NK-92 treated with Interleukin-12 subunit alpha and Interleukin-12 subunit beta, amount 100 ng/mL, for 24 hours (cell line): Measurements from ENCODE around the gene CCS.
"Not testable (repeated sequence)": the region's sequence is repeated elsewhere in the genome, so short reads cannot be mapped to it uniquely, and the experiment has no call there.

ENCODE experiments used
- DNase-seq: peaks from one replicate; lab custom pipeline; 2025; lab: John Stamatoyannopoulos, UW

CCS gene

DNA sequence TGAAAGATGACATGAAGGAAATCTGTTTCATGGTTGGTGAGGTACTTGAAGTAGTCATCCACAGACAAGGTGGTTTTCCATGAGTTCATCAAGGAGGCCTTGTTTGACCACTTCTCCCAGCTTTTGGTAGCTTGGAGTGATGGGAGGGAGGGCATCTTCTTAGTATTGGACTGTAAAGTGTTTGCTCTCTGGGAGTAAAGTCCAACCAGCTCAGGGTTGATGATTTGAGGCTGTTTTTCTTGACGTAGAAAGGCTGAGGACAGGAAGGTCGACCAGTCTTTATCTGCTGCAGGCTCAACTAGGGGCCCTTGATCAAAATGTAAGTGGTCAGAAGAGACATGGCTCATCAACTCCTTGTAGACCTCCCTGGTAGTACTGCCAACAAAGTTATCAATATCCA lies 1.8 kb upstream of the CCS start:
- no peak for DNase-seq

DNA sequence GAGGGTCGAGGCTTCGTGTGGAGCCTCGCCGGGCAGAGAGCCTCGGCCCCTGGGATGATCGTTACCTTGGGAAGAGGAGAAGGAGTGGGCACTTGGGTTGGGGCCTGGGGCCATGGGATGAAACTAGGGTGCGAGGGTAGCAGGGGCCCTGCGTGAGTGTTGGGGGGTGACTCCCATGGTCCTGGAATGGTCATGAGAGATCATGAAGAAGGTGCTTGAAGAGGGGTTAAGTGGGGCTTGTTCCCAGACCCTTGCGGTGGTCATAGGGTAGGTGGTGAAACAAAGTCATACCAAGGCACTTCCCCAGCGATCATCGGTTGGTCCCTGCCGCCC lies 284 bp downstream of the CCS start:
- peak; percentile 43 for DNase-seq

DNA sequence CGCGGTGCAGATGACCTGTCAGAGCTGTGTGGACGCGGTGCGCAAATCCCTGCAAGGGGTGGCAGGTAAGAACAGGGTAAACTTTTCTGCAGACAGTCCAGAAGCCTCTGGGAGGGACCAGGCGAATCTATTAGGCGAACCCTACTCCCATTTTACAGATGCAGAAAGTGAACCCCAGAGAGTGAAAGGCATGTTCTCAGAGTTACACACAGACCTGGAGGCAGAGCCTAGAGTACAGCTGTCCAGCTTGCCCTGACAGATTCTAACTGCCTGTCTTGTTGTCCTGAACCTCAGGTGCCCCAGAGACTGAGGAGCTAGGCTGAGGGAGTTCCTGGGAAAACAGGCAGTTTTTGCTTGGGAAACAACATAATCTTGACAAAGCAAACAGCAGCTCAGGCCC lies 665 bp downstream of the CCS start:
- no peak for DNase-seq

DNA sequence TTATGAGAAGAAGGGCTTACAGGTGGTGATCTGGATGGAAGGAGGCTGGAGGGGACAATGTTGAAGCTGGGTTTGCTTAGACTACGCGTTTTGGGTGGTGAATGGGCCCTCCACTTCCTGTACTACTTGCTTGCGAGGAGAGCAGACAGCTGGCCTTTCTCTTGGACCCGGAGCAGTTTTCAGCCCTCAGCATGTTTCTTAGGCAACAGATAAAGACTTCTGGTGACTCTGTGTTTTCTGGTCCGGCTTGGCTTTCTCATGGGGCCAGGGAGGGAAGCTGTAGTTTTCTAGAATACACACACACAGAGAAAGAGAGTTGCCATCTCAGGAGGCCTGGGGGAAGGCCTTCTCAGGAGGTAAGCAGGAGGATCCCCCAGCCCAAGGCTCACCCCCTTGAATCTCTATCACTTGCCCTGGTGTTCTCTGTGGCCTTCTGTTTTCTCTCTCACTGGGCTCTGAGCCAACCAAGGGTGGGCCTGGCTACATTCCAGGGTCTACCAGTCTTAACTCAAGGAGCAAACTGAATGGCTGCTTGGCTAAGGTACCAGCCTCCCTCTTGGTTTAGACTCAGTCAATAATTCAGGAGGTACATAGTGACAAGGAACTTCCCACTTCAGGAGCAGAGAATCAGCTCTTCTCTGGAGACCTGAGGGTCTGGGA lies 2.4 kb downstream of the CCS start:
- DNase-seq = no peak

DNA sequence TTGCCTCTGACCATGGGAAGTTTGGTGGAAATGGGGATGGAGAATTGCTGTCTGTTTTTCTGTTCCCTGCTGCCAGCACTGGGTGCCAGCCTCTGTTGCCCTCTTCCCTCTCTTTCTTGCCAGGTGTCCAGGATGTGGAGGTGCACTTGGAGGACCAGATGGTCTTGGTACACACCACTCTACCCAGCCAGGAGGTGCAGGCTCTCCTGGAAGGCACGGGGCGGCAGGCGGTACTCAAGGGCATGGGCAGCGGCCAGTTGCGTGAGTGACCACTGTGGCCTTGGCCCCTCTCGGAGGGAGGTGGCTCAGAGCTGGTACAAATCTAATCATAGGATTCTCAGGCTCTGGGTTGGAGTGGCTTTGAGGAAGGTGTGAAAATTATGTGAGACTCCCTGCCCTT lies 6.0 kb downstream of the CCS start:
- DNase-seq = no peak

DNA sequence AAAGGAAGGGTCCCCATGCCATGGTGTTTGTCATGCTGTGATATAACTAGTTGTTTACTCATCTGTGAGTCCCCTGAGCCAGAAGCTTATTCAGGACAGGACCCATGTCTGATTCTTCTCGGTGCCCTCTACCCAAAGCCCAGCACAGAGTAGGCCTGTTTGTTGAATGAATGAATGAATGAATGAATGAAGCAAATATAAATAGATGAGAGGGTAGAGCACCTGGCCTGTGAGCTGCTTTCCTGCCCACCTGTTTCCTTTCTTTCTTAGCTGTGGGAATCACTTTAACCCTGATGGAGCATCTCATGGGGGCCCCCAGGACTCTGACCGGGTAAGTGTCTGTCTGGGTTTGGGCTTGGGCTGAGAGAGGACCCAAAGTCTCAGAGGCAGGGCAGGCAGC lies 7.2 kb downstream of the CCS start:
- no peak for DNase-seq

DNA sequence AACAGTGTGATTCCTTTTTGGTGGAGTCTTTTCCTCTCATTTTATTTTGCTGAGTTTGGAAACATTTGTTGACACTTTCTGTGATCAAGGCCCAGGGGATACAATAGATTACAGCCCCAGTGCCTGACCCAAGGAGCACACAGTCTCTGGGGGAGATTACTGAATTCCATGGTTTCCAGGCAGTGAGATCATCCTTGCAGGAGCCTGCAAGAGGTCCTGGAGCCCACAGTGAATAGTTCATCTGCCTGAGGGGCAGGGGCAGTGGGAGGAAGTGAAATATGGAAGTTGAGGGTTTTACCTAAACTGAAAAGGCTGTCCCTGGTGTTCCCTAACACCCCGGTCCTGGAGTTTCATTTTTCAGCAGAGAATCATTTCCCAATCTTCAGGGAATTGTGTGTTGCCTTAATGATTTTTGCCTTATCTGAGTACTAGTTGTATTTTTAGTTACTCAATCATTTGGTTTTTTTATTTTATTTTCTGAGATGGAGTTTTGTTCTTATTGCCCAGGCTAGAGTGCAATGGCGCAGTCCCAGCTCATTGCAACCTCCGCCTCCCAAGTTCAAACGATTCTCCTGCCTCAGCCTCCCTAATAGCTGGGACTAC lies 7.7 kb downstream of the CCS start:
- DNase-seq = no peak

DNA sequence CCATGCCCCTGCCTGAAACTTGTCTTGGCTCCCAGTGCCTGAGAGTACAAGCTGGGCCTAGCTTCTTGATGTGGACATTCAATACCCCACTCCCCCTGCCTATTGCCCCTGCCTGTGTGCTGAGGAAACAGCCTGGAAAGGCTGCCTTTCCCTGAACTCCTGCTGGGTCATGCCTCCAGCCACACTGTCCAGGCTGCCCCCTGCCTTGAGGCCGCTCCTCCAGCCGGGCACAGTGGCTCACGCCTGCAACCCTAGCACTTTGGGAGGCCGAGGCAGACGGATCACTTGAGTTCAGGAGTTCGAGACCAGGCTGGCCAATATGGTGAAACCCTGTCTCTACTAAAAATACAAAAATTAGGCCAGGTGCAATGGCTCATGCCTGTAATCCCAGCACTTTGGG lies 10.1 kb downstream of the CCS start:
- DNase-seq = no peak

DNA sequence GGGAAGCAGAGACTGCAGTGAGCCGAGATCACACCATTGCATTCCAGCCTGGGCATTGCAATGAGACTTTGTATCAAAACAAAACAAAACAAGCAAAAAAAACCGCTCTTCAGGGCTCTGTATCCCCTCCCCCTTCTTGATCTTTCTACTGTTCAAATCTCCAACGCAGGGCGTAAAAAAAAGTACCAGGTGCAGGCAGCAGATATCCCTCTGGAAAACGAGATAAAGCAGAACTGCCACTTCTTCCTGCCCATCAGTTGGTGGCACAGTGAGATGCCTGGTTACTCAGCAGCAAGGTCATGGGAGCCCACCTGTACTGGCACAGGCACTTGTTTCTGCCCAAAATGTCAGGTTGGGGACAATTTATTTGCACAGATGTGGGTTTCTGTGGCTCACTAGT lies 11.2 kb downstream of the CCS start:
- no peak for DNase-seq

DNA sequence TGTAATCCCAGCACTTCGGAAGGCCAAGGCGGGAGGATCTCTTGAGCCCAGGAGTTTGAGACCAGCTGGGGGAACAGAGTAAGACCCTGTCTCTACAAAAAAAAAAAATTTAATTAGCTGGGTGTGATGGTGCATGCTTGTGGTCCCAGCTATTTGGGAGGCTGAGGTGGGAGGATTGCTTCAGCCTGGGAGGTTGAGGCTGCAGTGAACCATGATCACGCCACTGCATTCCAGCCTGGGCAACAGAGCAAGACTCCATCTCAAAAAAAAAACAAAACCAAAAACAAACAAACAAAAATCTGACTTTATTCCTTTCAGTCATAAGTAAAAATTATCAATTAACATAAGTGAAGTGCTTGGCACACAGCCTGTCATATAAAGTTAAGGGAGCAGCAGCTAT lies 13.6 kb downstream of the CCS start:
- not testable (repeated sequence) for DNase-seq

DNA sequence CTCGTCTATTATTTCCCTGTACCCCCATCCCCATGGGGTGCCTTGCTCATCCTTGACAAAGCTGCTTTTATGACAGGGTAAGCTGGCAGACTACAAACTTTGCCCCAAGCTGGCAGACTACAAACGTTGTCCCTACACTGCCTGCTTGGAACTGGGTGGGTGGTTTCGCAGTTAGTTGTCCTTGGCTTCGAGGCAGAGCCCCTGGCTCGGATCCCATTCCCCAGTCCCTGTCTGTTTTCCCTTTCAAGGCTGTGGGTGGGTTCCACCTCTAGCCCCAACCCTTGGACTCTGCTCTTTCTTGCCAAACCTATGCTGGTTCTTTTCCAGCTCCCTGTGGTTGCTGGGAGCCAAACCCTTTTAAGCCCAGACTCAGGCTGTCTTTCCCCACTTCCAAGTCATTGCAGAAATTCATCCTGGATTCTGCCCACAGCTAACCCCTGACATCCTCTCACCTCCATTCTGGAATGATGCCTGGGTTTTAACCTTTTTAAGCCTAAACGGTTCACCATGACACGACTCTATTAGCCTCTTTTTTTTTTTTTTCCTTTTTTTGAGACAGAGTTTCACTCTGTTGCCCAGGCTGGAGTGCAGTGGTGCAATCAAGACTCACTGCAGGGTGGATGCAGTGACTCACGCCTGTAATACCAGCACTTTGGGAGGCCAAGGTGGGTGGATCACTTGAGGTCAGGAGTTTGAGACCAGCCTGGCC lies 14.3 kb downstream of the CCS start:
- no peak for DNase-seq

DNA sequence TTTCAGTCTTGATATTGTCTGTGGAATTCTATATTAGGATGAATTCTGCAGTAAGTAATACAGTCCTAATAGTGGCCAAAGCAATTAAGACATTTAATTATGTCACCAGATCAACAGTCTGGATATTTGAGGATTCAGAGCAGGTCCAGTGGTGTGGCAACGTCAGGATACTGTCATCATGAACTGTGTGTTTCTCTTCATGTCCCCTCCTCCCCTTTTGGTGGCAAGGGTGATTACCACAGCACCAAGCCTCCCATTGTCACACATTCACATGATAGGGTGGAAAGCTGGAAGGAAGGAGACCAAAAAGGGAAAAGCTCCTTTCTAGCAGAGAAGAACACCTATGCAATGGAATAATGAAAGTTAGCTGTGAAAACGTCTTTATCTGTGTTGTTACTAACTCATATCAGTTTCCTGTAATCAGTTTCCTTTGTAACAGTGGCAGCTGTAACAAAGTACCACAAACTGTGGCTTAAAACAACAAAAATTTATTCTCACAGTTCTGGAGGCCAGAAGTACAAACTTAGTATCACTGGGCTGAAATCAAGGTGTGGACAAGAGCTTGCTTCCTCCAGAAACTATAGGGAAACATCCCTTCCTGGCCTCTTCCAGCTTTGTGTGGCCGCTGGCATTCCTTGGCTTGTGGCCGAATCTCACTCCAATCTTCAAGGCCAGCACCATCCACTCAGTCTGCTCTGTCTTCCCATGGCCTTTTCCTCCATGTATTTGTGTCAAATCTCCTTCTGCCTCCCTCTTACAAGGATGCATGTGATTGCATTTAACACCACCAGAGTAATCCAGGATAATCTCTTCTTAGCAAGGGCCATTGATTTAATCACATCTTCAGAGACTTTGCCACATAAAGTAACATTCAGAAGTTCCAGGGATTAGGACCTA lies 17.0 kb downstream of the CCS start:
- DNase-seq = no peak

DNA sequence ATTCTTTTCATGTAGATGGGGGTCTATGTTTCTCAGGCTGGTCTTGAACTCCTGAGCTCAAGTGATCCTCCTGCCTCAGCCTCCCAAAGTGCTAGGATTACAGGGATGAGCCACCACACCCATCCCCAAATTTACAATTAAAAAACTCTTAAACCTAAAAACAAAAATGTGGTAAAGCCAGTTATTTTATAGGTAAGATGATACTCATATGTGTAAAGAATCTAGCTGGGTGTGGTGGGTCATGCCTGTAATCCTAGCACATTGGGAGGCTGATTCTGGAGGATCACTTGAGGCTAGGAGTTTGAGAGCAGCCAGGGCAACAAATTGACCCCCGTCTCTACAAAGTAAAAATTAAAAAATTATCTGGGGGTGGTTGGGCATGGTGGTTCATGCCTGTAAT lies 19.5 kb downstream of the CCS start:
- DNase-seq = no peak

DNA sequence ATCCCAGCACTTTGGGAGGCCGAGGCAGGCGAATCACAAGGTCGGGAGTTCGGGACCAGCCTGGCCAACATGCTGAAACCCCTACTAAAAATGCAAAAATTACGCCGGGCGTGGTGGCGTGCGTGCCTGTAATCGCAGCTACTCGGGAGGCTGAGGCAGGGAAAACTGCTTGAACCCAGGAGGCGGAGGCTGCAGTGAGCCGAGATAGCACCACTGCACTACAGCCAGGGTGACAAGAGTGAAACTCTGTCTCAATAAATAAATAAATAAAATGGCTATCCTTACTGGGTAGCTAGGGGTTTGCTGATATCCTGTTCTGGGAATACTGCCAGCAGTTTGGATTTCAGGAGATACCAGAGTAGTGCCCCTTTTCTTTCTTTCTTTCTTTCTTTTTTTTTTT lies 21.1 kb downstream of the CCS start:
- no peak for DNase-seq

DNA sequence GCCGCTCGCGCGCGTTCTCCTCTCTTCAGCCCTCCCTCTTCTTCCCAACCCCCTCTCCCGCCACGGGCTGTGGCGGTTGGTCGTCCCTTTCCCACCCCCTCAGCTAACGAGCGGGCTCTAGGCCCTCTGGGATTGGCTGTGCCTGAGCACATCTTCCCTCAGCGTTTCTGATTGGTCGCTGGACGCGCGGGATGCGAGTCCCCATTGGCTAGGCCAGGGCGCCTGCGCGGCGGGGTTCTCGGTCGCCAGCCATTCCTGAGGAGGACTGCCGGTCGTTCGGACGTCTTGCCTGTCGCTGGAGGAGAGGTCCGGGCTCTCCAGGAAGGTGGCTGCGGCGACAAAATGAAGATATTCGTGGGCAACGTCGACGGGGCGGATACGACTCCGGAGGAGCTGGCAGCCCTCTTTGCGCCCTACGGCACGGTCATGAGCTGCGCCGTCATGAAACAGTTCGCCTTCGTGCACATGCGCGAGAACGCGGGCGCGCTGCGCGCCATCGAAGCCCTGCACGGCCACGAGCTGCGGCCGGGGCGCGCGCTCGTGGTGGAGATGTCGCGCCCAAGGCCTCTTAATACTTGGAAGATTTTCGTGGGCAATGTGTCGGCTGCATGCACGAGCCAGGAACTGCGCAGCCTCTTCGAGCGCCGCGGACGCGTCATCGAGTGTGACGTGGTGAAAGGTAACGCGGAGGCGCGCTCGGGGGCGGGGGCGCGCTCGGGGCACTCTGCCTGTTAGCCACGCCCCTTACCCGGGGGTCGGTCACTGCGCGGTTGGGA lies 23.6 kb downstream of the CCS start, which contains the start of gene RBM14:
RBM14 (plus strand) TSS at position 252 of the 776 bp plus-strand sequence; CDS start at position 343, 91 bp downstream.
- peak; percentile 99 for DNase-seq

DNA sequence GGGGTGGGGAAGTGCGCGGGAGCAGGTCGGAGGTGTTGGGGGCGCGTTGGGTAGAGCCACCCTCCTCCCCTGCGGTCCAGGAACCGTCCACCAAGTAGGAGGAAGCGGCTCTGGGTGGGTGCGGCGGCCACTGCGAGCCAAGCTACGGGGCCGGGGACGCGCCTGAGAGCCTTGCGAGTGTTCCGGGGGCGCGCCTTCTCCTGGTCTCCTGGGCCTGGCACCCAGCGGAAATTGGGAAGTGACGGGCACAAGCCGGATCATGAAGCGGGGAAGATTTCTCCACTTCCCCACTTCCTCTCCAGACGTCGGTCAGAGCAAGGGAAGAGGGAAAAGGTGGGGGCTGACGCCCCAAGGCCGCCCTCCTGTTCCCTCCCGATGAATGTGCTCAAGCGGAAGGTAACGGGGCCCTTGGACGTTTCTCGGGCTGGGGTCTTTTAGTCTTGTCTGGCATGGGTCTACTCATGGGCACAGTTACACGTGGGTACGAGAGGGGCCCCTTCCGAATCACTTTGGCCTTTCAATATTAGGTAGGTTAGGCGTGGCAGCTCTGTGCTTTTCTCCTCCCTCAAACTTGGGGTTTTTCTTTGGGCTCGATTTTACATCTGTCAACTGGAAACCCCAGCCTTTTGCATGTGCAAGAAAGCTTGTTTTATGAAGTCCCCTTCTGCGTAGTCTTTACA lies 24.3 kb downstream of the CCS start:
- DNase-seq = no peak

DNA sequence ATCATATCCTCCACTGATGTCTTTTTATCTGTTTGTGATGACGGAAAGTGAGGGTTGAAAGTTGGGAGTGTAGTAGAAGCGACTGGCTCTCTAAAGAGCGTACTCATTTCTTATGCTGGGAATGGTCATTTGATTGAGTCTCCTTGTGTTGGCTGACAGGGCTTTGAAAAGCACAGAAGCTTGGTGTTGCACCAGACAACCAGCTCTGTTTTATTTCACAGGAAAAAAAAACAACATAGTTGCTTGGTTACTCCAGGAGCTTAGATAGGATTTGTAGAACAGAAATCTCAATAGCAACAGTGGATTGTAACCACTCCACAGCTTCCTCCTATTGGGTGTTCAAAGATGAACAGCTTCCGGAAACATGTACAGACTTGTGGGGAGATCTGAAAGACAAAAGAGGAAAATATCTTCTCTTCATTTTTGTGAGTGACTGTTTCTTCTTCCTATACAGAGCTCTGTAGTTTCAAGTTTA lies 26.1 kb downstream of the CCS start:
- DNase-seq = no peak

DNA sequence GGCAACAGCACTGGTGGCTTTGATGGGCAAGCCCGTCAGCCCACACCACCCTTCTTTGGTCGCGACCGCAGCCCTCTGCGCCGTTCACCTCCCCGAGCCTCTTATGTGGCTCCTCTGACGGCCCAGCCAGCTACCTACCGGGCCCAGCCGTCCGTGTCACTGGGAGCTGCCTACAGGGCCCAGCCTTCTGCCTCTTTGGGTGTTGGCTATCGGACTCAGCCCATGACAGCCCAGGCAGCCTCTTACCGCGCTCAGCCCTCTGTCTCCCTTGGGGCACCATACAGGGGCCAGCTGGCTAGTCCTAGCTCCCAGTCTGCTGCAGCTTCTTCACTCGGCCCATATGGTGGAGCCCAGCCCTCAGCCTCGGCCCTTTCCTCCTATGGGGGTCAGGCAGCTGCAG lies 31.5 kb downstream of the CCS start:
- no peak for DNase-seq

DNA sequence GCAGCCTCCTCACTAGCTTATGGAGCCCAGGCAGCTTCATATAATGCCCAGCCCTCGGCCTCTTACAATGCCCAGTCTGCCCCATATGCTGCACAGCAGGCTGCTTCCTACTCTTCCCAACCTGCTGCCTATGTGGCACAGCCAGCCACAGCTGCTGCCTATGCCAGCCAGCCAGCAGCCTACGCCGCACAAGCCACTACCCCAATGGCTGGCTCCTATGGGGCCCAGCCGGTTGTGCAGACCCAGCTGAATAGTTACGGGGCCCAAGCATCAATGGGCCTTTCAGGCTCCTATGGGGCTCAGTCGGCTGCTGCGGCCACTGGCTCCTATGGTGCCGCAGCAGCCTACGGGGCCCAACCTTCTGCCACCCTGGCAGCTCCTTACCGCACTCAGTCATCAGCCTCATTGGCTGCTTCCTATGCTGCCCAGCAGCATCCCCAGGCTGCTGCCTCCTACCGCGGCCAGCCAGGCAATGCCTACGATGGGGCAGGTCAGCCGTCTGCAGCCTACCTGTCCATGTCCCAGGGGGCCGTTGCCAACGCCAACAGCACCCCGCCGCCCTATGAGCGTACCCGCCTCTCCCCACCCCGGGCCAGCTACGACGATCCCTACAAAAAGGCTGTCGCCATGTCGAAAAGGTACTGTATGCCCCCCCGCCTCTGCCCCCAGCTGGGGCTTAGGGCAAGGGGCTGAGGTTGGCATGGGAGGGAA lies 32.2 kb downstream of the CCS start:
- DNase-seq = no peak

DNA sequence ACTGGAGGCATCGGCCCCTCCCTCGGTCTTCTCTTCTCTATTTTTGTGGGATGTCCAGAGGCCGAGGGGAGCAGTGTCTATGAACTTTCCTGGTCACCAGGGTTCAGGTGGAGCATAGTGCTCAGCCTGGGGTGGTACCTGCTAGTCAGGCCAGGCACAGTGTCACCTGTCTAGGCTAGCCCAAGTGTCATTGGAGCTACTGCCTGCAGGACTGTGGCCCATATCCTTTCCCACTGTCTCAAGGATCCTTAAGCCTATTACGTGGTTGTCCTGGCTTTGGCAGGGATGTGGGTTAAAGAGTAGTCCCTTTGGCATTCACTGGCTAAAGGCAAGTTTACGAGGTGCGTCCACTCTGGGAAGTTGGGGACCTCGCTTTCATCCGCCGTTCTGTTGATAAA lies 32.8 kb downstream of the CCS start:
- DNase-seq = no peak
